Left cardiac atrium (tissue), 4 donors: ENCODE data around the gene ALX3. TPM values are rescaled to one million over a fixed set of nuclear protein-coding genes. Genes with fewer than 3 reads are reported as not detected.
A peak's percentile ranks its signal among the peaks of the same experiment; 100 is the strongest.

Experiments
- ATAC-seq, 2 donors: fragments of 200-7000 bp; cut with Tn5 transposase; one replicate each; pipeline ENCODE4 v1.9.1; 2020; ENCODE audit warnings: mild to moderate bottlenecking in 2 of 2, moderate library complexity in 2 of 2
- DNase-seq: peaks from one replicate; pipeline ENCODE4 v3.0.0-alpha.2; 2020
- intact Hi-C, 2 donors: fragments of 100-400 bp; cut with DNase I; formaldehyde crosslinking; loops; one replicate each; pipeline versions ENCODE4 v1.14.1 to v1.15.1; 2022 to 2023
- long read RNA-seq: library from polyadenylated mRNA; unstranded; transcript quantifications from one replicate; pipeline ENCODE4 v2.0.0, GENCODE V29; 2021
- total RNA-seq, 2 donors: library from RNA; stranded (reverse); fragmentation: NEBNext Ultra II Directional; extraction: Animal tissue kit (Norgen Biotek cat#: 25700); gene quantifications; one replicate each; pipeline ENCODE4 v1.2.1, GENCODE V29; 2021
- donor health status: DM: no; HTN: yes; CAD: no.
- donor health status: DM: no; HTN: yes; CAD: no; lungs with severe emphysema.
- donor health status: DM: yes; HTN: yes; CAD: no.
- donor health status: Dilated cardiomyopathy.

The ALX3 gene
- total RNA-seq, result not detected
- long read RNA-seq, result 0 reads

DNA sequence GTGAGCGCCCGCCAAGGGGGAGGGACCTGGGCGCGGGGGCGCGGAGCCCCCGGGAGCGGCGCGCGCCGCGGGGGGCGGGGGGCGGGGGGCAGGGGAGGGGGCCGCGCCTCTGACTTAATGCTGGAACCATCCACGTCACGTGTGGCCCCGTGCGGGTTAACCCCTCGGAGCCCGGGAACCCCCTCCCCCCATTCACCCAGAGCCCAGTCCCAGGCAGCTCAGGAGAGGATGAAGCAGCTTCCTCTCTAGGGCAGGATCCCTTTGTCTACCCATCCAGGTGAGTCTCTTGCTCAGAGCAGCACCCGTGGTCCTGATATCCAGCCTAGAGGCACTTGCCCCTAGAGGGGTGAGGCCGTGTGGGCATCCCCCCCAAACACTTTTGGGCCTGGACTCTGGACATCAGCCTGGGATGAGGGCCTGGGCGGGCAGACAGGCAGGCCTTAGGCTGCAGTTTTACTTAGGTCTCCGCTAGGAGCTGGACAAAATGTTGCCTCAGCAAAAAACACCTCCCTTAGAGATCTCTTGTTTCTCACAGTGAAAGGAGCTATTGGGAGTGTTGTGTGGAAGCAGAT is at the start of gene ALX3:
Gene ALX3, minus strand, starts transcription at position 2 of the 572 bp plus-strand sequence. CDS start 60 bp downstream, outside the sequence.
- ATAC-seq (no peak), DNase-seq (no peak)
- intact Hi-C loops, result no loop called here

DNA sequence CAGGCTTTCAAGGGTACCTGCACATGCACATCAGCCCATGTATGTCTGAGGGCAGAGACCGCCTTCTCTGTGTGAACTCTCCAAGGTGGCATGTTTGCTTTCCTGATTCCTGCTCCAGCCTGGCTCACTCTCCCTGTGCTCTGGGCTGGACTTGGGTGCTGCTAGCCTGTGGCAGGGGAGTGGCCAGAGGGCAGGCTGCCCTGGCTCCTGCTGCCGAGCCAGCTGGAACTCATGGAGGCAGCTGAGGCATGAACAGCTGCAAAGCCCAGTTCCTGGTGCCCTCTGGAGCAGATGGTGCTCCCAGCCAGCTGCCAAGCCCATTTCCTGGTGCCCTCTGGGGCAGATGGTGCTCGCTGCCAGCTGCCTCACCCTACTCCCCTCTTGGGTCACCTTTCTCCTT is 49.4 kb upstream of the ALX3 start:
- intact Hi-C loops, result no loop called here
- peak in 1 of 2 donors; percentile 3 for ATAC-seq
- DNase-seq, result no peak

DNA sequence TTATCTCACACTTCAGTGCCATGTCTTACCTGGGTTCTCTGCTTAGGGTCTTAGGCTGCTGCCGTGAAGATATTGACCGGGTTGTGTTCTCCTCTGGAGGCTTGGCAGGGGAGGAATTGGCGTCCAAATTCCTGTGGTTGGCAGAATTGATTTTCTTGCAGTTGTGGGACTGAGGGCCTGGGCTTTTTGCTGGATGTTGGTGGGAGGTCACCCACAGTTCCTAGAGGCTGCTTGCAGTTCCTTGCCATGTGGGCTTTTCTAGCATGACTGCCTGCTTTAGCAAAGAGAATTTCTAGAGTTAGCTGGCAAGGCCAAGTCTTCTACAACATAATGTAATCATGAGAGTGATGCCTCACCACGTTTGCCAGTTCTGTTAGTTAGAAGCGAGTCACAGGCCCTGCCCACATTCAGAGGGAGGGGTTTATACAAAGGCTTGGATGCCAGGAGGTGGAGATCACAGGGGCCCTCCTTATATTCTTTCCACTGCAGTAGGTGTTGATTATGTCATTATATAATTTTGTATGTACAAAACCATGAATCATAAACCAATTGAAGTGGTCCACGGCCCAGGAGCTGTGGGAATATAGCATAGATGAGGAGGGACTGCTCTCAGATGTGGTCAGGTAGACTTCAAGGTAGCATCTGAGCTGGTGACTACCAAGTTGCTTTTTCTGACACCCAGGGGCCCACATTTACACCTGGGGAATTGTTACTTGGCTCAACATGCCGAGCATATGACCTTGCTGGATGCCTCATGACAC is 48.3 kb upstream of the ALX3 start:
- intact Hi-C loops, result no loop called here
- DNase-seq, result no peak
- no peak for ATAC-seq

DNA sequence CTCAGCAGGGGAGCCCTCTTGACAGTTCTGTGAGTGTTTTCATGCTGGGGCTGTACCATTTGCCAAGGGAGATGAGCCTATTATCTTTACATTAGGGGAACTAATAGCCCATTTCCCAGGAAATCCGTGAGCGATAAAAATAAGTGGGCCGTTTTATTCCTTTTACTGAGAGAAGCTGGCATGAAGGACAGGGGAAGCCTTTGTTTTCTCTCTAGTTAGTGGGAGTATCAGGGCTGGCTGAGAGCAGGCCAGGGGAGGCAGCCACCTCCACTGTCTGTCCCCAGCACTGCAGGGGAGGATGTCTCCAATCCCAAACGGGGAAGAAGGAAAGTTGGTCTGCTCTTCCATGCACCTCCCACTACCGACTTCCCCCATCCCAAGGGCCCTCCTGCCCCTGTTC is 44.3 kb upstream of the ALX3 start:
- DNase-seq (no peak), ATAC-seq (no peak)
- intact Hi-C loops, result no loop called here

DNA sequence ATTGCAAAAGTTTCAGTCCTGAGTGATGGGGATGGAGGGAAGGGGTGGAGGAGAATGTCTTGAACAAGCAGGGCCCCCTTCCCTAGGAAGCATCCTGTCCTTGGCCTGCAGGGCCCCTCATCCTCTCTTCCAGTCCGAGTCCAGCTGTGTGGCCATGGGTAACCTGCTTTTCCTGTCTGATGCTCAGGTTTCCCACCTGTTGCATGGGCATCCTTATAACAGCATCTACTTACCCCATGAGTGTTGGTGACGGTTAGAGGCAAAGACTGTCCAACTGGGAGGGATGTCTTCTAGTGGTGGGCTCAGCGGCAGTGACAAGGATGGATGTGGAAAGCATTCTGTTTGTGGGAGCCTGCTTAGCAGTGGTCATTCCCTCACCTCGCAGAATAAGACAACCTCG is 43.7 kb upstream of the ALX3 start:
- DNase-seq (no peak), ATAC-seq (no peak)
- intact Hi-C loops, result no loop called here

DNA sequence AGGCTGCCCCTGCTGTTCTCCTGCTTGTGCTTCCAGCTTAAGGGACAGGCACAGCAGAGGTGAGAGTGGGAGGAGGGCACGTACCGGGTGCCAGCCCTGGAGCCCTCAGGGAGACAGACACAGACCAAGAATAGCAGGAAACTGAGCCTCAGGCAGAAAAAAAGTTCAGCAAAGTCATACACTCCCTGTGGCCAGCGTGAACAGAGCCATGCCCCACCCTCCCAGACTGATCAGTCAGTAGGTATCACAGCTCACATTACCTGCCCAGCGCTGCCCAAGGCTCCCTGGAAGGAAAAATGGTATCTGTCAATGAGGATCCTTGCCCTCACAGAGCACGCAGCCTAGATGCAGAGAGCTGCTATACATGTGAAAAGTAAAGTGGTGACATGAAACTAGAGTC is 43.1 kb upstream of the ALX3 start:
- no peak for DNase-seq
- ATAC-seq, result no peak
- intact Hi-C loops, result no loop called here

DNA sequence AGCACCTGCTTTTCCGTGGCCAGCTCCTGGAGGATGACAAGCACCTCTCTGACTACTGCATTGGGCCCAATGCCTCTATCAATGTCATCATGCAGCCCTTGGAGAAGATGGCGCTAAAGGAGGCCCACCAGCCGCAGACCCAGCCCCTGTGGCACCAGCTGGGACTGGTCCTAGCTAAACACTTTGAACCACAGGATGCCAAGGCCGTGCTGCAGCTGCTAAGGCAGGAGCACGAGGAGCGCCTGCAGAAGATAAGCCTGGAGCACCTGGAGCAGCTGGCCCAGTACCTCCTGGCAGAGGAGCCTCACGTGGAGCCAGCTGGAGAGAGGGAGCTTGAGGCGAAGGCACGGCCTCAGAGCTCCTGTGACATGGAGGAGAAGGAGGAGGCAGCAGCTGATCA is 42.2 kb upstream of the ALX3 start:
- no peak for DNase-seq
- ATAC-seq, result no peak
- intact Hi-C loops, result no loop called here

DNA sequence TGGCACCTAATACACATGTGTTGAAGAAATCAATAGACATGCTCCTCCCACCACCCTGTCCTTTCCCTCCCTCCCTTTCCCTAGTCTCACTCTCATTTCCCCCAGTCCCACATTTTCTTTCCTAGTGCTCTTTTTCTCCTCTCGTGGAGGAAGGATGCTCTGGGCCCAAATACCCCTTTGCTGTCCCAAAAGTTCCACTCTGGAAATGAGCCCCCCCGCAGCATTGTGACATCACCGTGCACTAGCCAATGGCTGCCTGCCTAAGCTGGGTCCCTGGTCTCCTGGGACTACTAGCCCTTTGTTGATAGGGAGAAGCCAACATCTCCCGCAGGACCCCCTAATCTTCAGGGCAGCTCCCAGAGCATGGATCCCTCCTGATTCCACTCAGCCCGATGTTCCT is 41.7 kb upstream of the ALX3 start, which contains the start of gene UBL4B:
Gene UBL4B, plus strand, starts transcription at position 301 of the 400 bp plus-strand sequence. Its CDS starts 92 bp downstream, at position 393.
- DNase-seq, result no peak
- no peak for ATAC-seq
- intact Hi-C loops, result no loop called here

DNA sequence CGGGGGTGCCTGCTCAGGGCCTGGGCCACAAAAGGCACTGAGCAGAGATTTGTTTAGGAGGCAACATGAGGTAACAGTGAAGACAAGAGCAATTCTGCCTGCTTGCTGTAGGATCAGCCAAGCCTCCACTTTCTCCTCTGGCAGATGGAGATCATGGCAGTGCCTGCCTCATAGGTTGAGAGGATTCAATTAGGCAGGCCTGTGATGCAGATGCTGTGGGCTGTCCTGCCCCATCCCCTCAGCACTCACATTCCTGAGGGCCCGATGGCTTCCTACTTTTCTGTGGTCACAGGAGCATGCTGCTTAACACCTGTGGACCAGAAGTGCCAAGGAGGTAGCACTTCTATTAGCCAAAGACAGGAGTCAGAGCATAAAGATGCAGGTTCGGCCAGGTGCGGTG is 40.6 kb upstream of the ALX3 start:
- ATAC-seq (no peak), DNase-seq (no peak)
- intact Hi-C loops, result no loop called here

DNA sequence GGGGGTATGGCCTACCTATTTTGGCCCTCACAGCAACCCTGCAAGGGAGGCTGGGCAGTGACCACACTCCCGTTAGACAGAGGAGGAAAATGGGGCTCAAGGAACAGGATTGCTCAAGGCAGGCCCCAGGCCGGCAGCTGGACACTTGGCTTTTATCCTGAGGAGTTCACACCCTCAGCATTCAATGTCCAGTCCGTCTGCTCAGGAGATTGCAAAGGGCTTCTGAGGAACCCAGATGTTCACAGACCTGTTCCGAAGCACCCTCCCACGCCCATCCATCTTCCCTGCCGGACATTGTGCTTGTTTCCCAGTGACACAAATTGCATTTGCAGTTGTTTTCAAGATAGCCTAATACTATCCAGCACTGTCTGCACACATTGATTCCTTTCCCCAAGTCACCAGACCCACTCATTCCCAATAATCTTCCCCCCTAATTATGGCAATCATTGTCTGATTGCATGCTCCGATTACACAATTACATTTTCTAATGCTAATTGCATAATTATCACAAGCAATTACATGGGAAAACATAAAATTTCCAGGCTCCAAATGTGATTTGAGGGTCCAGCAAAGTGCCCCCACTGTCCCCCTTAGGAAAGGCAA is 37.5 kb upstream of the ALX3 start:
- DNase-seq, result no peak
- intact Hi-C loops, result loop anchor here (2.0 to 10.0 kb wide), 2 partner anchors 51 to 53 kb away; no protein-coding TSS in a partner anchor
- no peak for ATAC-seq

DNA sequence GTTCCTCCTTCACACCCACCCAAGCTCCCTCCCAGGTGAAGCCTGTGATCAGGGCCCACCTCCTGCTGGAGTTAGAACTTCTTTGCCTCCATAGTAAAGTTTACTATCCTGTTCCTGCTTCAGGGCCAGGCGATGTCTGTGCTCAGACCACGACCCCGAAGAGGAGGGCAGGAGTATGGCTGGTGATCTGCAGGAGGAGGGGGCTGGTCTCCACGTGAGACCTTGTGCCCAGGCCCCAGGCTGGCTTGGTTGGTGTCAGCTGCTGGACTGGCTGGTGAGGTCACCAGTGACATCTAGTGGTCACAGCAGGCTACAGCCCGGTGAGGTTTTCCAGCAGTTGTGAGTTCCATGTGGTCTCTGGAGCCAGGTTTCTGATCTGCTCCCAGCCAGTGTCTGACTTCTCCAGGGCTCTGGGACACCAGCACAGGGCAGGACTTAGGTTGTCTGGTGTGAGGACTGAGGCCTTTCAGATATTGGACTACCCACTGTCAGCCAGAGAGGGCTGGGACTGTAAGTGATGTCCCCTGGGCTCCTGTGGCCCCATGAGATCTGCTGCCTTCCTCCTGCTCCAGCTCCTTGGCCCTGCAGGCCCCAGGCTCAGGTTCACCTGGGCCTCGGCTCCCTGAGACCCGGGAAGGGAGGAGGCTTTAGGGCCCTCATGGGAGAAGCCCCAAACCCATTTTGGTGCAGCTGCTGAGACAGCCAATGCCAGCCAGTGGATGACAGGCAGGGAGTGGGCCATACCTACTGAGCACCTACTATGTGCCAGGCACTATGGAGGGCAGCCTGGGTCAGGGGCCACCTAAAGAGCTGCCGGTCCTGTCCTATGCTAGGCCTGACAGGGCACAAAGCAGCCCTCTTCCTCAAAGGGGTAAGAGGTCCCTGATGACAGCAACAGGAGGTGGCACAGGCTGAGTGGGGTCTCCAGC is 35.8 kb upstream of the ALX3 start:
- ATAC-seq, result peak; percentile 85 to 90
- DNase-seq, result peak; percentile 72
- intact Hi-C loops, result loop anchor here (2.0 to 10.0 kb wide), 2 partner anchors 49 to 51 kb away; no protein-coding TSS in a partner anchor

DNA sequence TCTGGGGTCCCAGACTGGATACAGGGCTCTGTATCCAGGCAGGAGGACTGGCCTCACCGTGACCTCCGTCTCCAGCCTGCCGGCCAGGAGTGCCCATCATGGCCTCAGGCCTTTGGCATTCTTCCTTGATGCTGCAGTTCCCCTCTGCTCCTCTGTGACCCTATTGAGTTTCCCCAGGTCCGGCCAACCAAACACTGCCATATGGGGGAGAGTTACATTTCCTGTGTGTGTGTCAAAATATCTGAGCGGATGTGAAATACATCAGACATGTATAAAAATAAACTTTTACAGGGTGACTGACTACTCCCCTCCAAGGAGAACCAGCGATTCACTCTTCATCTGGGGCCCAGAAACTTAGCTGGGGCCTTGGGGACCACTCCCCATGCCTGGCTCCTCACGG is 31.6 kb upstream of the ALX3 start:
- no peak for ATAC-seq
- intact Hi-C loops, result loop anchor here in 1 of 2 donors (10.0 kb wide), 1 partner anchor 47 kb away; no protein-coding TSS in a partner anchor
- no peak for DNase-seq

DNA sequence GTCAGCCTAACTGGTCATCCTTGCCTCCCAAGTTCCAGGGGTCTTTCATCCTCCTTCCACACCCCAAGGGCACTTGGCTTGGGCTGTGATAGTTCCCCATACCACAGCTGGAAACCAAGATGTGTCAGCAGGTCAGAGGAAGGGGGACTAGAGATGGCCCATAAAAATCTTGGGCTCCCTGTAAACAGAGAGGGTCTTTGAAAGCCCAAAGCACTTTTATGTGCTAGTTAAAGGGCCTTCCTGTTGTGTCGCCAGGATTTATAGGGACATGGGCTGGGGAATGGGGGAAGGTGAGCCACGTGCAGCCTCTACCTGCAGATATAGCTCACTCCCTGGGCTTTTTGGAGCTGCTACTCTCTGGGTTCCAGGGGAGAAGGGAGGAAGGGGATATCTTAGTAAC is 29.9 kb upstream of the ALX3 start:
- DNase-seq (no peak), ATAC-seq (no peak)
- intact Hi-C loops, result loop anchor here in 1 of 2 donors (10.0 kb wide), 1 partner anchor 46 kb away; no protein-coding TSS in a partner anchor

DNA sequence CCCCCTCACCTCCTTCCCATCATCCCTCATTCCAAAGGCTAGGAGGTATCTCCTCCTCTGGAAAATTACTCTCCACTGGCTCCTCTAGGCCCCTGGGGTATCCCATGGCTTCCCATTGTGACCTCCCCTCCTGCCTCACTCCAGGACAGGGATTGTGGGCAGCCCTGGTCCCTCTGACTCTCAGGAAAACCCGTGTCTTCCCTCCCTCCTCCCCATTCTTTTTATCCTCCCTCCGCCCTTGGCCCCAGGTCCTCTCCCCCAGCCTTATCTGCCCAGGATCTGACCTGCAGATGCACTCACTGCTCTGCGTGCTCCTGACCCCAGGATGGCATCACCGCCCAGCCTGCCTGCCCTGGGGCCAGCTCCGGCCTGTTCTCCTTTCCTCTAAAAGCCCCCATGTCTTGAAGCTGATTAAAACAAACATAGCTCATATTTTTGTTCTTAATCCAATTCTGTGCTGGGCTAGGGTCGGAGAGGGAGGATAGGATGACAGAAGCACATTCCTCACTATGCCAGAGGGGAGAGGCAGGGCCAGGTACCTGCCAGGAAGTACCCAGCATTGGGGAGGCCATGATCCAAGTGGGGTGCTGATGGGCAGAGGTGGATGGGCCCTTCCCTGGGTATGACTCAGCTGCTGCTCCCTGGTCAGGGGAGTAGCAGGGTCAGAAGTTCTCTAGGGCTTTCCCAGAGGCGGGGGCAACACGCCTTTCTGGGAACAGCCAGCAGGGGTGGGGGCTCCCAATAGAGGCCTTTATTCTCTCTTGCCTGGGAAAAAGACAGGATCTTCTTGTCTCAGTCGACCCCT is 28.0 kb upstream of the ALX3 start:
- ATAC-seq, result peak; percentile 23 to 64

DNA sequence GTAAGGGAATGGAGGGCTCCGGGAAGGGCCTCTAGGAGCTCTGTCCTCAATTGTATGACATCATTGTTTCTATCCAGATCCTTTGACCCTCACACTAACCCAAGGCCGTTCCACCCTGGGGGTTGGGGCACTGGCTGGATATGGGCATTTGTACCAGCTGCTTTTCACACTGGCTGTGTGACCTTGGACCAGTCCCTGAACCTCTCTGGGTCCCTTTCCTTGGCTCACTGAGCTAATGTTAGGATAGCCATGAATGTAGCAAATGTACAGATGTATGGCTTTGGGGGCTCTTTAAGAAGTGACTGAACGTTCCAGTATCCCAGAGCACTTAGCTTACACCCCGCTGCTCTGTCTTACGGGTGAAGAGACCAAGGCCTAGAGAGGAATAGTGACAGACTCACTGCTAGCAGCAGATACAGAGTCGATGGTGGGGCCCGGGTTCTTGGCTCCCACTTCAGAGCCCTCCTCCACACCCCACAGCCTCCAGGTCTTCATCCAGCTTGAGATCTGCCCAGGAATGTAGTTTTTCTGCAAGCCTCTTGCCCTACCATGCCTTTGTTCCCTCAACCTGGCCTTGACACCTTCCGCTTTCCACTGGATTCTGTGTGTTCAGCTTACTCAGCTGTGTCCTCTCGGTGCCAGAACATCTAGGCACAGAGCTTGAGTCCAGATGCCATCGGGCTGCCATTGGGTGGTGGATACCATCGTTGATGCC is 27.2 kb upstream of the ALX3 start:
- intact Hi-C loops, result no loop called here
- ATAC-seq (no peak), DNase-seq (no peak)

More for the DNA sequence above, 28.0 kb upstream of the ALX3 start:
- DNase-seq, result no peak
- intact Hi-C loops, result no loop called here

DNA sequence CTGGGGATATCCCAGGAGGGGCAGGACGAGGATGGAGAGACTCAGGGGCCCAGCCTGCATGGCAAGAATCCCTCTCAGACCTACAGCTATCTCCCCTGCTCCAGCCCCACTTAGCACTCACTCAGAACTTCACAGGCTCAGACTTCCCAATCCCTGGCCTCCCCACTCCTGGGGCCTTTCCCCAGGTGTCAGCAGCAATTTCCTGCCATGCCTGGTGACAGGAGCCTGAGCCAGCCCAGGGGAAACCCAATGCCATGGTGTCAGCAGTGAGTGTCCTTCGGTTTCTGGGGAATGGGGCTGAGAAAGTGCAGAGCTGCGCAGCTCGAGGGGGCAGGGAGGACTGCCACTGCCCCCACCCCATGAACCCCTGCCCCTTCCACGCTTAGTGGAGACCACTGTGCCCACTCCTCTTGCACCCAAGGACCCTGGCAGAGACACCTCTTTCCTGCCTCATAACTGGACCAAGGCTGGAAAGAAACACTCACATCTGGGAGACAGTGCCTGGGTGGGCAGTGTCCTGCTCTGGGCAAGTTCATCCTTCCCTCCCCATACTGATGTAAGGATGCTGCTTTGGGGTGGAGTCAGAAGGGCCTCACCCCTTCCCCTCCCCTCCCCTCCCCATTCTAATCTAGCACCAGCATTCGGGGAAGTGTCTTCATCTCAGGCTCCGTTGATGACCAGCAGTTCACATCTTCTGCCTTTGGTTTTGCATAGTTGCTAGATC is 24.6 kb upstream of the ALX3 start:
- intact Hi-C loops, result no loop called here
- DNase-seq (no peak), ATAC-seq (no peak)

DNA sequence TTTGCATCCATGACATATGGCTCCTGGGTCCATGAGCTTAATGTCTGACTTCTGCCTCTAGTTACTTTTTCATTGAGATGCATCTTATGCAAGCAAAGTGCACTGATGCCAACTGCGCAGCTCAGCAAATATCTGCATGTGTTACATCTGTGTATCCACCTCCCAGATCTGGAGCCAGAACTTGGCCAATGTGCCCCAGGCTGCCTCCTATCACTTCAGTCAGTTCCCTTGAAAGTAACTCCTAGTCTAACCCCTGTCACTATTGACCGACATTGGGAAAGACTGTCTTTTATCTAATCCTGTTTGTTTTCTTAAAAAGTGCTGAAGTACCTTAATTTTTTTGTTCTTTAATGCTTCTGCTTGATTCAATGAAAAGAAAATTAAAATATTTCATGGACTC is 22.5 kb upstream of the ALX3 start:
- ATAC-seq (no peak), DNase-seq (no peak)
- intact Hi-C loops, result no loop called here
